Esophagus muscularis mucosa (tissue), 3 donors: ENCODE results near the gene CSMD2.

ENCODE experiments used
- POLR2AphosphoS5 ChIP-seq, 2 donors: sonication (generic); formaldehyde crosslinking; IDR thresholded peaks; one replicate each; pipeline ENCODE4 v1.6.1; 2017; ENCODE audit warnings: antibody characterized with exemption in 2 of 2
- TF ChIP-seq, protein P1 (sequence below), 3 experiments: fragments of 200-600 bp in 2 of 3; fragments of 450-650 bp in 1 of 3; sonication (generic) in 2 of 3; IDR thresholded peaks; one replicate each; pipeline ENCODE4 v1.5.1; 2017 to 2019; ENCODE audit warnings: antibody characterized with exemption in 3 of 3, mild to moderate bottlenecking in 2 of 3, moderate library complexity in 1 of 3

DNA sequence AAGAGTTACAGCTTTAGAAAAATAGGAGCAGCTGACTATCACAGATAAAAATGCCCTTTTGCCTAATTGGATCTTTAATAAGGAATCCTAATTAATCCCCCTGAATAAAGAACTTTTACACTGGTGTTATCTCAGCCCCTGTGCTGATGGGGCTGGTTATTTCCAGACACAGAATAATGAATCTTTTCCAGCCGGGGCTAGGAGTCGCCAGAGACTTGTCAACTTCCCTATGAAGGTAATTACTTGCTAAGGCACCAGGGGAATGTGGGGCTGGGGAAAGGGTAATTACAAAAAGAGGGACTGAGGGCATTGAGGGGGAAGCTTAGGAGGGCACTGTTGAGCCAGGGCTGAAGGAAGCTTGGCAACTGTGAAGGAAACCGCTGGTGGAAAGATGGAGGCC, 266.6 kb downstream of the CSMD2 start:
- no peak for TF ChIP-seq POLR2AphosphoS5 (IDR thresholded peaks at IDR 0.05)
- TF ChIP-seq, protein P1, sequence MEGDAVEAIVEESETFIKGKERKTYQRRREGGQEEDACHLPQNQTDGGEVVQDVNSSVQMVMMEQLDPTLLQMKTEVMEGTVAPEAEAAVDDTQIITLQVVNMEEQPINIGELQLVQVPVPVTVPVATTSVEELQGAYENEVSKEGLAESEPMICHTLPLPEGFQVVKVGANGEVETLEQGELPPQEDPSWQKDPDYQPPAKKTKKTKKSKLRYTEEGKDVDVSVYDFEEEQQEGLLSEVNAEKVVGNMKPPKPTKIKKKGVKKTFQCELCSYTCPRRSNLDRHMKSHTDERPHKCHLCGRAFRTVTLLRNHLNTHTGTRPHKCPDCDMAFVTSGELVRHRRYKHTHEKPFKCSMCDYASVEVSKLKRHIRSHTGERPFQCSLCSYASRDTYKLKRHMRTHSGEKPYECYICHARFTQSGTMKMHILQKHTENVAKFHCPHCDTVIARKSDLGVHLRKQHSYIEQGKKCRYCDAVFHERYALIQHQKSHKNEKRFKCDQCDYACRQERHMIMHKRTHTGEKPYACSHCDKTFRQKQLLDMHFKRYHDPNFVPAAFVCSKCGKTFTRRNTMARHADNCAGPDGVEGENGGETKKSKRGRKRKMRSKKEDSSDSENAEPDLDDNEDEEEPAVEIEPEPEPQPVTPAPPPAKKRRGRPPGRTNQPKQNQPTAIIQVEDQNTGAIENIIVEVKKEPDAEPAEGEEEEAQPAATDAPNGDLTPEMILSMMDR (IDR thresholded peaks at IDR 0.05): no peak
